Nephron (organoid): ENCODE data around the gene MGAT4C.
A peak's percentile ranks its signal among the peaks of the same experiment; 100 is the strongest.

Experiments
- H3K27ac Mint-ChIP-seq, 3 experiments: 2 replicates each; pipeline ENCODE4 v1.8.0; 2020; ENCODE audit warnings: mixed read lengths in 3 of 3, mild to moderate bottlenecking in 2 of 3, moderate library complexity in 1 of 3
- H3K27me3 Mint-ChIP-seq: 2 replicates; pipeline ENCODE4 v1.8.0; 2021; ENCODE audit warnings: low read depth, mild to moderate bottlenecking, moderate library complexity, mixed read lengths
- H3K36me3 Mint-ChIP-seq: 2 replicates; pipeline ENCODE4 v1.8.0; 2020; ENCODE audit warnings: low read depth, mixed read lengths
- H3K4me1 Mint-ChIP-seq: 2 replicates; pipeline ENCODE4 v1.8.0; 2020; ENCODE audit warnings: mixed read lengths
- H3K4me3 Mint-ChIP-seq, 3 experiments: 2 replicates each; pipeline ENCODE4 v1.8.0; 2020; ENCODE audit warnings: mild to moderate bottlenecking in 3 of 3, mixed read lengths in 3 of 3, moderate library complexity in 2 of 3
- H3K9me3 Mint-ChIP-seq: 2 replicates; pipeline ENCODE4 v1.8.0; 2020; ENCODE audit warnings: mixed read lengths
- TF ChIP-seq, protein P1 (sequence below), 3 experiments: fragments of 200-600 bp; sonication (generic); IDR thresholded peaks; one replicate each; pipeline ENCODE4 v1.5.0; 2021; ENCODE audit warnings: antibody characterized with exemption in 3 of 3; ENCODE audit not compliant: unreplicated experiment in 3 of 3

MGAT4C gene

DNA sequence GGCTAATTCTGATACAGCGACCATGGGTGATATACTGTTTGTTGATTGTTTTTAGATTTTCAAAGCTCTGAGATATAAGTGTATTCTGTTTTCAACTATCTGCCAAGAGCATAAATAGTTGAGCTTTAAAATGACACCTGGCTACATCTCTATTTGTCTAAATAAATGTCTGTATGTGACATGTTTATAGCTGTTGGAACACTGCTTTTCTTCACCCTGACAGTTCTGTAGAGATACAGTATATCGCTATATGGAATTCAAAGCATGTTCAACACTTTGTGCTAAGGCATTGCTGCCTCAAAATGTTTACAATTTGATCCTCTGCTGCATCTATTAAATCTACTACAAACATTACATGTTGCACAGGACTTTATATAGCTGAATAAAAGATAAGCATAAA, 27.4 kb upstream of the MGAT4C start:
- Mint-ChIP-seq H3K27me3 (no peaks in the 10 kb centered on the region), H3K36me3 (no peaks in the 10 kb centered on the region), H3K9me3 (no peaks in the 10 kb centered on the region), H3K4me1 (no peaks in the 10 kb centered on the region), H3K27ac (no peak overlapping the region), H3K4me3 (no peak overlapping the region)
- TF ChIP-seq, protein P1, sequence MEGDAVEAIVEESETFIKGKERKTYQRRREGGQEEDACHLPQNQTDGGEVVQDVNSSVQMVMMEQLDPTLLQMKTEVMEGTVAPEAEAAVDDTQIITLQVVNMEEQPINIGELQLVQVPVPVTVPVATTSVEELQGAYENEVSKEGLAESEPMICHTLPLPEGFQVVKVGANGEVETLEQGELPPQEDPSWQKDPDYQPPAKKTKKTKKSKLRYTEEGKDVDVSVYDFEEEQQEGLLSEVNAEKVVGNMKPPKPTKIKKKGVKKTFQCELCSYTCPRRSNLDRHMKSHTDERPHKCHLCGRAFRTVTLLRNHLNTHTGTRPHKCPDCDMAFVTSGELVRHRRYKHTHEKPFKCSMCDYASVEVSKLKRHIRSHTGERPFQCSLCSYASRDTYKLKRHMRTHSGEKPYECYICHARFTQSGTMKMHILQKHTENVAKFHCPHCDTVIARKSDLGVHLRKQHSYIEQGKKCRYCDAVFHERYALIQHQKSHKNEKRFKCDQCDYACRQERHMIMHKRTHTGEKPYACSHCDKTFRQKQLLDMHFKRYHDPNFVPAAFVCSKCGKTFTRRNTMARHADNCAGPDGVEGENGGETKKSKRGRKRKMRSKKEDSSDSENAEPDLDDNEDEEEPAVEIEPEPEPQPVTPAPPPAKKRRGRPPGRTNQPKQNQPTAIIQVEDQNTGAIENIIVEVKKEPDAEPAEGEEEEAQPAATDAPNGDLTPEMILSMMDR (IDR thresholded peaks at IDR 0.05; ENCODE audit: unreplicated experiment in 3 of 3): no peak

DNA sequence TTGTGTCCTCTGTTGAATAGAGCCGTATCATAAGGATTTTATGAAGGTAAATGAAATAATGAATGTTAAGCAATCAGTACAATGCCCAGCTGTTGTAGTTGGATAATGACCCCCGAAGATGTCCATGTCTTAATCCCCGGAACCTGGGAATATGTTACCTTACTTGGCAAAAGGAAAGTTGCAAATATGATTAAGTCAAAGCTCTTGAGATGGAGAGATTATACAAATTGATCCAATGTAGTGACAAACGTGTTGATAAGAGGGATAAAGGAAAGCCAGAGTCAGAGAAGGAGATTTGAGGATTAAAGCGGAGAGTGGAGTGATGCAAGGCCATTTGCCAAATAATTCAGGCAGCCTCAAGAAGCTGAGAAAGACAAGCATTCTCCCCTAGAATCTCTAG, 19.2 kb upstream of the MGAT4C start:
- H3K9me3 Mint-ChIP-seq: no peaks in the 10 kb centered on the region
- no peak overlapping the region for H3K4me3 Mint-ChIP-seq
- H3K36me3 Mint-ChIP-seq: no peaks in the 10 kb centered on the region
- no peaks in the 10 kb centered on the region for H3K27me3 Mint-ChIP-seq
- H3K27ac Mint-ChIP-seq: no peak overlapping the region
- TF ChIP-seq, protein P1 (IDR thresholded peaks at IDR 0.05; ENCODE audit: unreplicated experiment in 3 of 3): no peak
- no peaks in the 10 kb centered on the region for H3K4me1 Mint-ChIP-seq

DNA sequence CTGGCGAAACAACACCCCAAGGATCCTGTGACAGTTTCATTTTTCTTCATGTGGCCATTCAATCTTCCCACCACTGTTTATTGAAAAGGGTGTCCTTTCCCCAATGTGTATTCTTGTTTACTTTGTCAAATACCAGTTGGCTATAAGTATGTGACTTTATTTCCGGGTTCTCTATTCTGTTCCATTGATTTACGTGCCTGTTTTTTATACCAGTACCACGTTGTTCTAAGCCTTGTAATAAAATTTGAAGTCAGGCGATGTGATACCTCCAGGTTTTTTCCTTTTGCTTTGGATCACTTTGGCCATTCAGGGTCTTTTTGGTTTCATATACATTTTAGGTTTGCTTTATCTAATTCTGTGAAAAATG, 9.1 kb upstream of the MGAT4C start:
- H3K4me1 Mint-ChIP-seq: peaks cover 4% of the 10 kb centered on the region
- no peaks in the 10 kb centered on the region for H3K27me3 Mint-ChIP-seq
- H3K27ac Mint-ChIP-seq: peak overlapping the region in 1 of 3 experiments; percentile 58
- peaks cover 2% of the 10 kb centered on the region for H3K9me3 Mint-ChIP-seq
- H3K36me3 Mint-ChIP-seq: no peaks in the 10 kb centered on the region
- TF ChIP-seq, protein P1 (IDR thresholded peaks at IDR 0.05; ENCODE audit: unreplicated experiment in 3 of 3): no peak
- peak overlapping the region in 1 of 3 experiments; percentile 7 for H3K4me3 Mint-ChIP-seq

DNA sequence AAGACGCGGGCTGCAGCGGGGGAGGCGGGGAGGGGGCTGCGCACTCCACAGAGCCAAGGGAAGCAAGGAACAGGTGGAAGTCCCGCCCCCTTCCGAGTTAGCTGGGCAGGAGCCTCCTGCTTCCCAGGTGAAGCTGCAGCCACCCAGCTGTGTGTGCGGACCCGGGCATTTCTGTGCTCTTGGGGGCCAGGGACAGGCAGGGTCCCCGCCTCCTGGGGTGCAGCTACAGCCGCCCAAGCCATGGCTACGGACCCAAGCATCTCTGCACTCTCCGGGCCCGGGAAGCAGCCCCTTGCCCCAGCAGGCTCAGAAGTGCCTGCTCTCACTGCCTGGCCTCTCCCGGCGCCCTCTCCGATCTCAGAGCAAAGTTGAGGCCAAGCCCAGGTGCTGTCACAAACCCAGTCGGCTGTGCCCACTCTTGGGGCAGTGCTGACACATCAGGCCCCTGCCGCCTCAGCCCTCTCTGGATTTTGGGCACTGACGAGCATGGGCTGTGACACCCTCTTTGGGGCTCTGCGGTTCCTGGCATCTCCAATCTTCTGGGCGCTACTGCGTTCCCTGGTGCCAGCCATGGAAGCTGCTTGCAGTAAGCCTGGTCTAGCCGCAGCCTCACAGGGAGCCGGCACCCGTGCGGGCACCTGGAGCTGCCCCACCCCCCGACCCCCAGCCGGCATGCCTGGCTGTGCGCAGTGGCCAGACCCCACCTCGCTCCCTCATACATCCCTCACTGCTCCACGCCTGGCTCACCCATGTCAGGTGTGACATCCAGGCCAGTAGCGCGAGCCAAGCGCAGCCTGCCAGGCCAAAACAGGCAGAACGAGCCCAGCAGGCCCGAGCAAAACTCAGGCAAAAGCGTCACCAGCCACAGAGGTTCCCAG, 8.5 kb upstream of the MGAT4C start:
- no peaks in the 10 kb centered on the region for H3K27me3 Mint-ChIP-seq
- H3K36me3 Mint-ChIP-seq: no peaks in the 10 kb centered on the region
- H3K4me3 Mint-ChIP-seq: no peak overlapping the region
- TF ChIP-seq, protein P1 (IDR thresholded peaks at IDR 0.05; ENCODE audit: unreplicated experiment in 3 of 3): no peak
- H3K4me1 Mint-ChIP-seq: peaks cover 4% of the 10 kb centered on the region
- peak overlapping the region in 1 of 3 experiments; percentile 58 for H3K27ac Mint-ChIP-seq
- H3K9me3 Mint-ChIP-seq: peaks cover 2% of the 10 kb centered on the region

DNA sequence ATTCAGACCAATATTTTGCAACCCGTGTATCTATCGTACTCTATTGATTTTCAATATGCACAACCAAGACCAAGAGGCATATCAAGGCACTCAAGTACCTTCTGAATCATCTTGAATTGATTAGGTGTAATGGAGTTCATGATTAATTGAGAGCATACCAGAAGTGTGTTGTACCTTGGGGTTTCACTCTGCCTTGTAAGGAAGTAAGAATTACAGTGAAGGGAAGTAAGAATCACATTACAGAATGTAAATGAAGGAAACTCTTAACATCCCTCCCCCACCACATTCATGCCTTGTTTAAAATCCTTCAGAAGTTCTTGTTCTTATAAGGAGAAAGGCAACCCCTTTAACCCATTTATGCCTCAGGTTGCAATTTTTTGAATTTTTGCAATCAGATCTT, 5.4 kb upstream of the MGAT4C start:
- peaks cover 4% of the 10 kb centered on the region for H3K4me1 Mint-ChIP-seq
- H3K27me3 Mint-ChIP-seq: no peaks in the 10 kb centered on the region

More for the DNA sequence above, 5.4 kb upstream of the MGAT4C start:
- peaks cover 2% of the 10 kb centered on the region for H3K9me3 Mint-ChIP-seq
- TF ChIP-seq, protein P1 (IDR thresholded peaks at IDR 0.05; ENCODE audit: unreplicated experiment in 3 of 3): no peak
- no peaks in the 10 kb centered on the region for H3K36me3 Mint-ChIP-seq
- H3K4me3 Mint-ChIP-seq: no peak overlapping the region
- no peak overlapping the region for H3K27ac Mint-ChIP-seq
